H9 (cell line): ENCODE measurements around the gene AVPR1A. TPM values are rescaled to one million over a fixed set of nuclear protein-coding genes. Genes with fewer than 3 reads are reported as not detected.

Experiments used
- DNase-seq: peaks from one replicate; pipeline ENCODE4 v3.0.0-alpha.2; 2017
- H2AFZ ChIP-seq: one replicate; pipeline ENCODE4 v1.6.1; 2013; ENCODE audit warnings: mild to moderate bottlenecking, low read length, control low read depth, moderate library complexity
- H2AK5ac ChIP-seq: 2 replicates; pipeline ENCODE4 v1.6.1; 2013; ENCODE audit warnings: low read length, control low read depth, mixed read lengths; ENCODE audit not compliant: insufficient read length
- H2BK120ac ChIP-seq: one replicate; pipeline ENCODE4 v1.6.1; 2013; ENCODE audit warnings: low read depth, mild to moderate bottlenecking, low read length, control low read depth, inconsistent platforms; ENCODE audit not compliant: poor library complexity, severe bottlenecking
- H2BK12ac ChIP-seq: 2 replicates; pipeline ENCODE4 v1.6.1; 2013; ENCODE audit warnings: low read length, control low read depth, mixed read lengths, low read depth; ENCODE audit not compliant: insufficient read length
- H2BK15ac ChIP-seq: 2 replicates; pipeline ENCODE4 v1.6.1; 2013; ENCODE audit warnings: low read depth, low read length, control low read depth
- H2BK20ac ChIP-seq: one replicate; pipeline ENCODE4 v1.6.1; 2013; ENCODE audit warnings: low read depth, mild to moderate bottlenecking, low read length, control low read depth, inconsistent platforms; ENCODE audit not compliant: poor library complexity, severe bottlenecking
- H2BK5ac ChIP-seq: 2 replicates; pipeline ENCODE4 v1.6.1; 2013; ENCODE audit warnings: low read length, control low read depth, mixed read lengths; ENCODE audit not compliant: insufficient read length
- H3K14ac ChIP-seq: 2 replicates; pipeline ENCODE4 v1.6.1; 2013; ENCODE audit warnings: low read length, control low read depth; ENCODE audit not compliant: insufficient read depth
- H3K18ac ChIP-seq: 2 replicates; pipeline ENCODE4 v1.6.1; 2013; ENCODE audit warnings: low read depth, mild to moderate bottlenecking, mixed read lengths, low read length, control low read depth; ENCODE audit not compliant: insufficient read length
- H3K23ac ChIP-seq: 2 replicates; pipeline ENCODE4 v1.6.1; 2013; ENCODE audit warnings: low read length, control low read depth, mixed read lengths, low read depth; ENCODE audit not compliant: insufficient read length
- H3K23me2 ChIP-seq: 2 replicates; pipeline ENCODE4 v1.6.1; 2013; ENCODE audit warnings: low read depth, mild to moderate bottlenecking, mixed read lengths, low read length, control low read depth; ENCODE audit not compliant: insufficient read length, poor library complexity, severe bottlenecking
- H3K27ac ChIP-seq: 2 replicates; pipeline ENCODE4 v1.5.1; 2013; ENCODE audit warnings: low read length, control low read depth, mixed read lengths, low read depth; ENCODE audit not compliant: insufficient read length
- H3K27me3 ChIP-seq: 2 replicates; pipeline ENCODE4 v1.6.1; 2013; ENCODE audit warnings: low read length, control low read depth, inconsistent platforms; ENCODE audit not compliant: insufficient read depth
- H3K4ac ChIP-seq: 2 replicates; pipeline ENCODE4 v1.6.1; 2013; ENCODE audit warnings: low read depth, mild to moderate bottlenecking, control low read depth, inconsistent platforms, low read length, moderate library complexity
- H3K4me1 ChIP-seq: 2 replicates; pipeline ENCODE4 v1.6.1; 2013; ENCODE audit warnings: low read length, control low read depth, inconsistent platforms; ENCODE audit not compliant: insufficient read depth
- H3K4me2 ChIP-seq: 2 replicates; pipeline ENCODE4 v1.6.1; 2013; ENCODE audit warnings: low read length, control low read depth, mixed read lengths; ENCODE audit not compliant: insufficient read length, insufficient read depth
- H3K56ac ChIP-seq: 2 replicates; pipeline ENCODE4 v1.6.1; 2013; ENCODE audit warnings: low read depth, mild to moderate bottlenecking, mixed read lengths, low read length, control low read depth; ENCODE audit not compliant: insufficient read length
- H3K79me1 ChIP-seq: 2 replicates; pipeline ENCODE4 v1.6.1; 2013; ENCODE audit warnings: low read depth, mild to moderate bottlenecking, moderate library complexity, low read length, control low read depth, inconsistent platforms; ENCODE audit not compliant: insufficient read depth, poor library complexity, severe bottlenecking
- H3K79me2 ChIP-seq: 2 replicates; pipeline ENCODE4 v1.6.1; 2013; ENCODE audit warnings: low read length, control low read depth, inconsistent platforms; ENCODE audit not compliant: insufficient read depth
- H3K9ac ChIP-seq: 2 replicates; pipeline ENCODE4 v1.6.1; 2013; ENCODE audit warnings: low read length, control low read depth, mixed read lengths; ENCODE audit not compliant: insufficient read length; ENCODE audit errors: extremely low read depth
- H3K9me3 ChIP-seq: one replicate; pipeline ENCODE4 v1.6.1; 2013; ENCODE audit warnings: low read depth, low read length, inconsistent platforms; ENCODE audit not compliant: control insufficient read depth
- H3T11ph ChIP-seq: one replicate; pipeline ENCODE4 v1.6.1; 2013; ENCODE audit warnings: mild to moderate bottlenecking, low read length, control low read depth, inconsistent platforms
- H4K20me1 ChIP-seq: one replicate; pipeline ENCODE4 v1.6.1; 2013; ENCODE audit not compliant: control insufficient read depth, insufficient read length, insufficient read depth
- H4K5ac ChIP-seq: 2 replicates; pipeline ENCODE4 v1.6.1; 2013; ENCODE audit warnings: low read depth, mild to moderate bottlenecking, mixed read lengths, low read length, control low read depth; ENCODE audit not compliant: insufficient read length
- H4K8ac ChIP-seq: replicated peaks from 2 replicates; pipeline ENCODE4 v1.6.1; 2013; ENCODE audit warnings: low read length, control low read depth, mixed read lengths, low read depth; ENCODE audit not compliant: insufficient read length
- H4K91ac ChIP-seq: 2 replicates; pipeline ENCODE4 v1.6.1; 2013; ENCODE audit warnings: low read depth, mild to moderate bottlenecking, moderate library complexity, mixed read lengths, low read length, control low read depth; ENCODE audit not compliant: insufficient read length
- H3K27ac Mint-ChIP-seq, 3 experiments: 2 replicates in 2 of 3; 3 replicates in 1 of 3; pipeline ENCODE4 v1.8.0; 2020 to 2021; ENCODE audit warnings: mixed read lengths in 3 of 3, mild to moderate bottlenecking in 1 of 3, moderate library complexity in 1 of 3
- H3K27me3 Mint-ChIP-seq: 2 replicates; pipeline ENCODE4 v1.8.0; 2021; ENCODE audit warnings: low read depth, mild to moderate bottlenecking, moderate library complexity, mixed read lengths
- H3K36me3 Mint-ChIP-seq, 3 experiments: 2 replicates in 2 of 3; 3 replicates in 1 of 3; pipeline ENCODE4 v1.8.0; 2020 to 2021; ENCODE audit warnings: low read depth in 3 of 3, mixed read lengths in 3 of 3; ENCODE audit not compliant: insufficient read depth in 1 of 3
- H3K4me1 Mint-ChIP-seq, 2 experiments: 2 replicates each; pipeline ENCODE4 v1.8.0; 2020; ENCODE audit warnings: mixed read lengths in 2 of 2
- H3K4me3 Mint-ChIP-seq, 2 experiments: 2 replicates in 1 of 2; 3 replicates in 1 of 2; pipeline ENCODE4 v1.8.0; 2020 to 2021; ENCODE audit warnings: mild to moderate bottlenecking in 2 of 2, mixed read lengths in 2 of 2, moderate library complexity in 1 of 2
- H3K9me3 Mint-ChIP-seq, 2 experiments: 2 replicates in 1 of 2; 3 replicates in 1 of 2; pipeline ENCODE4 v1.8.0; 2020; ENCODE audit warnings: mild to moderate bottlenecking in 2 of 2, mixed read lengths in 2 of 2, moderate library complexity in 1 of 2
- CTCF ChIP-seq: fragments of 200-600 bp; sonication (generic); conservative IDR thresholded peaks from 3 replicates; pipeline ENCODE4 v1.8.0; 2021; ENCODE audit warnings: antibody characterized with exemption, mild to moderate bottlenecking
- WGBS: extraction: QIAGEN DNeasy Blood & Tissue Kit; methylation state at CpG from one replicate; pipeline ENCODE4 v1.1.7; 2013; ENCODE audit warnings: missing lambda C conversion rate, low lambda C conversion rate, mixed read lengths; ENCODE audit not compliant: insufficient read length; ENCODE audit errors: extremely low coverage; 5-methylcytosine and 5-hydroxymethylcytosine counted together
- total RNA-seq: library from RNA; stranded (reverse); gene quantifications from 2 replicates; pipeline ENCODE4 v1.2.1, GENCODE V29; 2021

The AVPR1A gene
- total RNA-seq, 1 experiment from 2014 or later: 0.13 TPM

GRCh38 chr12:63179224-63179623, 28.2 kb upstream of the AVPR1A start:
- H3K4me1 Mint-ChIP-seq: no peaks in the 10 kb centered on the region
- H3K14ac ChIP-seq: no peak overlapping the region
- no peak overlapping the region for H3K4me2 ChIP-seq
- peaks cover 13% of the 10 kb centered on the region for H3K9me3 ChIP-seq
- peaks cover 52 to 60% of the 10 kb centered on the region in 2 experiments for H3K9me3 Mint-ChIP-seq
- H3K4me3 Mint-ChIP-seq: no peak overlapping the region
- H3K18ac ChIP-seq: no peak overlapping the region
- no peaks in the 10 kb centered on the region; the same call in 1 of the 2 replicates for H3K27me3 Mint-ChIP-seq
- no peaks in the 10 kb centered on the region for H3K79me2 ChIP-seq
- no peak overlapping the region for H3T11ph ChIP-seq
- no peak overlapping the region for H4K8ac ChIP-seq
- H4K20me1 ChIP-seq: no peaks in the 10 kb centered on the region
- H3K4me1 ChIP-seq: no peaks in the 10 kb centered on the region
- no peak overlapping the region for H2BK5ac ChIP-seq
- no peak overlapping the region for H3K56ac ChIP-seq
- no peak overlapping the region for H3K23ac ChIP-seq
- H2BK120ac ChIP-seq: no peak overlapping the region
- WGBS: no CpG with 5 or more reads among the region's 2 CpGs
- H2BK20ac ChIP-seq: no peak overlapping the region
- H2AK5ac ChIP-seq: no peak overlapping the region
- DNase-seq: no peak
- no peak for TF ChIP-seq CTCF
- H2BK12ac ChIP-seq: no peak overlapping the region
- no peak overlapping the region for H3K27ac Mint-ChIP-seq
- no peak overlapping the region for H4K91ac ChIP-seq
- H3K9ac ChIP-seq: no peak overlapping the region
- H4K5ac ChIP-seq: no peak overlapping the region
- H2AFZ ChIP-seq: no peak overlapping the region
- H3K36me3 Mint-ChIP-seq: peaks cover 26 to 41% (median 34%) of the 10 kb centered on the region in 3 experiments
- H3K79me1 ChIP-seq: no peaks in the 10 kb centered on the region
- no peak overlapping the region for H2BK15ac ChIP-seq
- no peaks in the 10 kb centered on the region for H3K23me2 ChIP-seq
- H3K27ac ChIP-seq: no peak overlapping the region
- H3K27me3 ChIP-seq: no peaks in the 10 kb centered on the region
- H3K4ac ChIP-seq: no peak overlapping the region
